Colonic mucosa (tissue), 4 donors: Measurements from ENCODE around the gene IKBIP. TPM values are rescaled to one million over a fixed set of nuclear protein-coding genes. Genes with fewer than 3 reads are reported as not detected.
"Not testable (repeated sequence)": the region's sequence is repeated elsewhere in the genome, so short reads cannot be mapped to it uniquely, and the experiment has no call there.

Experiments used
- DNase-seq: peaks from one replicate; pipeline ENCODE4 v3.0.0-alpha.2; 2020
- H3K27ac ChIP-seq: fragments of 200-600 bp; one replicate; pipeline ENCODE4 v1.8.0; 2021
- H3K27me3 ChIP-seq: fragments of 200-600 bp; one replicate; pipeline ENCODE4 v1.8.0; 2021
- H3K36me3 ChIP-seq: fragments of 200-600 bp; one replicate; pipeline ENCODE4 v1.8.0; 2021
- H3K4me1 ChIP-seq: fragments of 200-600 bp; one replicate; pipeline ENCODE4 v1.8.0; 2021; ENCODE audit warnings: mild to moderate bottlenecking
- H3K4me3 ChIP-seq: fragments of 200-600 bp; one replicate; pipeline ENCODE4 v1.8.0; 2021
- H3K9ac ChIP-seq, 2 donors: one replicate each; pipeline ENCODE4 v1.7.0; 2013; ENCODE audit warnings: control low read depth in 2 of 2, low read depth in 2 of 2, low read length in 2 of 2
- H3K9me3 ChIP-seq: fragments of 200-600 bp; one replicate; pipeline ENCODE4 v1.8.0; 2021
- intact Hi-C: fragments of 100-400 bp; cut with DNase I; formaldehyde crosslinking; loops from one replicate; pipeline ENCODE4 v1.14.1; 2022
- total RNA-seq, 2 donors: library from RNA; stranded (reverse); fragmentation: NEBNext Ultra II Directional in 1 of 2; extraction: Animal tissue kit (Norgen Biotek cat#: 25700) in 1 of 2; gene quantifications; one replicate each; pipeline ENCODE4 v1.2.1, GENCODE V29; 2021
- TF ChIP-seq, protein P1 (sequence below): fragments of 200-600 bp; IDR thresholded peaks from one replicate; pipeline ENCODE4 v1.8.0; 2022; ENCODE audit warnings: antibody characterized with exemption, mild to moderate bottlenecking
- donor health status: healthy.
- donor health status: DM: no; HTN: no; CAD: no.
- donor health status: DM: no; HTN: no; CAD: no.

IKBIP gene
- total RNA-seq, 2 donors from 2014 or later = 5.0 to 6.8 TPM

DNA sequence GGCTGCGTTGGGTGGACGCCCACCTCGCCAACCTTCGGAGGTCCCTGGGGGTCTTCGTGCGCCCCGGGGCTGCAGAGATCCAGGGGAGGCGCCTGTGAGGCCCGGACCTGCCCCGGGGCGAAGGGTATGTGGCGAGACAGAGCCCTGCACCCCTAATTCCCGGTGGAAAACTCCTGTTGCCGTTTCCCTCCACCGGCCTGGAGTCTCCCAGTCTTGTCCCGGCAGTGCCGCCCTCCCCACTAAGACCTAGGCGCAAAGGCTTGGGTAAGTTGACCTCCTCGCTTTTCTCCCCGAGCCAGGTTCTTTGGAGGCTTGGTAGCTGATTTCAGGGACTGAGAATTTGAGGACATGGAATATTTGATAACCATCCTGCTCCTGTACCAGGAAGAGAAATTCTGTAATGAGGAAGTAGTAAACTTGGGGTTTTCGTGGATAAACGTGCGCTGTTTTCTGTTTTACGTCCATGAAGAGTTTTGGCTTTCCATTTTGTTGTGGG lies 1.0 kb upstream of the IKBIP start:
- Histone ChIP-seq H3K27me3 (no peaks in the 10 kb centered on the region), H3K9ac (peak overlapping the region; percentile 98), H3K9me3 (no peaks in the 10 kb centered on the region), H3K27ac (peak overlapping the region; percentile 99), H3K4me3 (peak overlapping the region; percentile 98), H3K4me1 (no peaks in the 10 kb centered on the region), H3K36me3 (peaks cover 4% of the 10 kb centered on the region)
- TF ChIP-seq, protein P1, sequence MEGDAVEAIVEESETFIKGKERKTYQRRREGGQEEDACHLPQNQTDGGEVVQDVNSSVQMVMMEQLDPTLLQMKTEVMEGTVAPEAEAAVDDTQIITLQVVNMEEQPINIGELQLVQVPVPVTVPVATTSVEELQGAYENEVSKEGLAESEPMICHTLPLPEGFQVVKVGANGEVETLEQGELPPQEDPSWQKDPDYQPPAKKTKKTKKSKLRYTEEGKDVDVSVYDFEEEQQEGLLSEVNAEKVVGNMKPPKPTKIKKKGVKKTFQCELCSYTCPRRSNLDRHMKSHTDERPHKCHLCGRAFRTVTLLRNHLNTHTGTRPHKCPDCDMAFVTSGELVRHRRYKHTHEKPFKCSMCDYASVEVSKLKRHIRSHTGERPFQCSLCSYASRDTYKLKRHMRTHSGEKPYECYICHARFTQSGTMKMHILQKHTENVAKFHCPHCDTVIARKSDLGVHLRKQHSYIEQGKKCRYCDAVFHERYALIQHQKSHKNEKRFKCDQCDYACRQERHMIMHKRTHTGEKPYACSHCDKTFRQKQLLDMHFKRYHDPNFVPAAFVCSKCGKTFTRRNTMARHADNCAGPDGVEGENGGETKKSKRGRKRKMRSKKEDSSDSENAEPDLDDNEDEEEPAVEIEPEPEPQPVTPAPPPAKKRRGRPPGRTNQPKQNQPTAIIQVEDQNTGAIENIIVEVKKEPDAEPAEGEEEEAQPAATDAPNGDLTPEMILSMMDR = no peak
- peak; percentile 50 for DNase-seq
- intact Hi-C loops = loop anchor here (2.0 to 5.0 kb wide), 2 partner anchors 47 to 78 kb away; no protein-coding TSS in a partner anchor

DNA sequence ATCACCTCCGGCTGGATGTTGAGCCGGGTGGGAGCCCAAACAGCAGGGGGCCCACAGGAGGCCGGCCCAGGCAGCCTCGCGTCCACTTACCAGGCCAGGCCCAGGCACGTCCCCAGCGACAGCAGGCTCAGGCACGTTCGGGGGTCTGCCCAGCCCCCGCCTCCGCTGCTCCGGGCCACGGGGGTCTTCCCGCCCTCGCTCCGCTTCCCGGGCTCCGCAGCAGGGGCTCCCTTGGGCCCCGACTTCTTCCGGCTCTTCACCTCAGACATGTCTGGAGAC lies 216 bp downstream of the IKBIP start:
- no peak for DNase-seq
- H3K27me3 ChIP-seq = no peaks in the 10 kb centered on the region
- no peaks in the 10 kb centered on the region for H3K36me3 ChIP-seq
- TF ChIP-seq, protein P1 = no peak
- no peaks in the 10 kb centered on the region for H3K9me3 ChIP-seq
- intact Hi-C loops = no loop called here
- H3K4me1 ChIP-seq = no peaks in the 10 kb centered on the region
- H3K27ac ChIP-seq = peak overlapping the region; percentile 99
- H3K4me3 ChIP-seq = peak overlapping the region; percentile 98
- peak overlapping the region; percentile 82 to 98 for H3K9ac ChIP-seq

DNA sequence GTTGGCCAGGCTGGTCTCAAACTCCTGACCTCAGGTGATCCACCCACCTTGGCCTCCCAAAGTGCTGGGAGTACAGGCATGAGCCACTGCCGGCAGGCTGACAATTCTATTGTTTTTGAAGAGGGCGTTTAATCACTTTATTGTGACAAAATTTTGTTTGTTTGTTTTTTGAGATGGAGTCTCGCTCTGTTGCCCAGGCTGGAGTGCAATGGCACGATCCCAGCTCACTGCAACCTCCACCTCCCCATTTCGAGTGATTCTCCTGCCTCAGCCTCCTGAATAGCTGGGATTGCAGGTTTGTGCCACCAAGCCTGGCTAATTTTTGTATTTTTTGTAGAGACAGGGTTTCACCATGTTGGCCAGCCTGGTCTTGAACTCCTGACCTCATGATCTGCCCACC lies 1.8 kb downstream of the IKBIP start:
- H3K4me3 ChIP-seq, intact Hi-C loops, H3K4me1 ChIP-seq, DNase-seq, H3K36me3 ChIP-seq, H3K9me3 ChIP-seq, H3K9ac ChIP-seq, H3K27ac ChIP-seq, H3K27me3 ChIP-seq: not testable (repeated sequence)

DNA sequence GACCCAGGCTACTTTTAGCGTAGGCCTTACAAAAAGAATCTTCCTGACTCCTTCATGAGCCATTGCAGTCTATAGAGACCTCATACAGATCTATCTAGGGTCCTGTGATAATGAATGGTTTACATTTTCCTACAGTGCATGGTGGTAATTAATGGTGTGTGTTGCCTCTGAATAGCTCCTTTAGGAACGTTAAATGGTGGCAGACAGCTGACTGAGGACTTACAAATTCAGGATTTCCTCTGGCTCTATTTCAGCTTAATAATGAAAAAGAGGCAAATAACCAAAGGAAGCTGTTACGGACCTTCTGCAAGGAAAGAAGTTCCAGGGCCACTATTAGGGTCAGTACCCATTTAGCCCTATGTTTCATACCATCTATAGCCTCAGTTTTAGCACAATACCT lies 5.1 kb downstream of the IKBIP start:
- no peaks in the 10 kb centered on the region for H3K36me3 ChIP-seq
- no peaks in the 10 kb centered on the region for H3K27me3 ChIP-seq
- no peak overlapping the region for H3K4me3 ChIP-seq
- intact Hi-C loops = no loop called here
- H3K27ac ChIP-seq = no peak overlapping the region
- no peaks in the 10 kb centered on the region for H3K9me3 ChIP-seq
- DNase-seq = no peak
- H3K9ac ChIP-seq = no peak overlapping the region
- no peaks in the 10 kb centered on the region for H3K4me1 ChIP-seq
- TF ChIP-seq, protein P1 = no peak

DNA sequence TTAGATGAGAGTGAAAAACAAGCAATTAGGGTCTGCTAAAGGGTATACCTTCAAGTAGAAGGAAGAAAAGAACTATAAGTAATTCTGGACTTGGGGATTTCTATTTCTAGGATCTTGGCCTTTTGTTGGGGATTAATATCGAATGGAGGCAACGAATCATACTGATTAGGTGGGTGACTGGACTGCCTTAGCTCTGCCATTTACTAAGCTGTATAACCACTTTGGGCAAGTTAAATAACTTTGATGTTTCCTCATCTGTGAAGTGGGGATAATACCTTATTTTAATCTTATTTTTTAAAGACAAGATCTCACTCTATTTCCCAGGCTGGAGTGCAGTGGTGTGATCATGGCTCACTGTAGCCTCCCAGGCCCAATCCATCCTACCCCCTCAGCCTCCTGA lies 6.6 kb downstream of the IKBIP start:
- H3K4me3 ChIP-seq = no peak overlapping the region
- no peaks in the 10 kb centered on the region for H3K27me3 ChIP-seq
- no peaks in the 10 kb centered on the region for H3K36me3 ChIP-seq
- TF ChIP-seq, protein P1 = no peak
- intact Hi-C loops = no loop called here
- DNase-seq = no peak
- H3K27ac ChIP-seq = no peak overlapping the region
- H3K4me1 ChIP-seq = no peaks in the 10 kb centered on the region
- no peaks in the 10 kb centered on the region for H3K9me3 ChIP-seq
- H3K9ac ChIP-seq = no peak overlapping the region

DNA sequence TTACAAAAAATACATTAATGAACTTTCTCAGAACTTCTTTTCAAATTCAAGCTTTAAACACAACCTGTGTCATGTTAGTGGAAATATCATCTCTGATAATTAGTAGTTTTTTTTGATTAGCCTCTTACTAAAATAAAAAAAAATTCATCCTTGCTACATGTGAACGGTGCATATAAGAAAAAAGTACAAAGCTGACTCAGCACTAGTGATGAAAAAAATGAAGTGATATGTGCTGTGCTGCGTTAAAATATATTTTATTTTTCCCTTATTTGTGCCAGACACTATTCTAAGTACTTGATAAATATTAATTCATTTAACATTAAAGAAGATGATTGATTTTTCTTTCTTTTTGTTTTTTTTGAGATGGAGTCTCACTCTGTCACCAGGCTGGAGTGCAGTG lies 7.5 kb downstream of the IKBIP start:
- H3K9me3 ChIP-seq = no peaks in the 10 kb centered on the region
- intact Hi-C loops = no loop called here
- DNase-seq = no peak
- H3K9ac ChIP-seq = no peak overlapping the region
- H3K27me3 ChIP-seq = no peaks in the 10 kb centered on the region
- H3K4me1 ChIP-seq = no peaks in the 10 kb centered on the region
- TF ChIP-seq, protein P1 = no peak
- no peak overlapping the region for H3K27ac ChIP-seq
- no peaks in the 10 kb centered on the region for H3K36me3 ChIP-seq
- H3K4me3 ChIP-seq = no peak overlapping the region
